Neural progenitor cell (in vitro differentiated cells): ENCODE results near the gene EIF2B2. TPM values are rescaled to one million over a fixed set of nuclear protein-coding genes. Genes with fewer than 3 reads are reported as not detected.
A peak's percentile ranks its signal among the peaks of the same experiment; 100 is the strongest.

Source experiments
- DNase-seq: peaks from one replicate; pipeline ENCODE4 v3.0.0-alpha.2; 2016; ENCODE audit warnings: low spot score
- H2AFZ ChIP-seq: fragments of 200-600 bp; sonication (generic); replicated peaks from 2 replicates; pipeline ENCODE4 v1.6.1; 2016; ENCODE audit warnings: antibody characterized with exemption
- H3F3A ChIP-seq: fragments of 200-600 bp; sonication (generic); 2 replicates; pipeline ENCODE4 v1.6.1; 2016; ENCODE audit warnings: antibody characterized with exemption, low read depth
- H3K27ac ChIP-seq: fragments of 200-600 bp; sonication (generic); 2 replicates; pipeline ENCODE4 v1.5.1; 2016; ENCODE audit warnings: mild to moderate bottlenecking
- H3K27me3 ChIP-seq: fragments of 200-600 bp; sonication (generic); 2 replicates; pipeline ENCODE4 v1.6.1; 2016; ENCODE audit warnings: mild to moderate bottlenecking, moderate library complexity
- H3K36me3 ChIP-seq: fragments of 200-600 bp; sonication (generic); 2 replicates; pipeline ENCODE4 v1.5.1; 2016
- H3K4me1 ChIP-seq: fragments of 200-600 bp; sonication (generic); 2 replicates; pipeline ENCODE4 v1.6.1; 2016; ENCODE audit warnings: mixed run types
- H3K4me2 ChIP-seq: fragments of 200-600 bp; sonication (generic); 2 replicates; pipeline ENCODE4 v1.6.1; 2016
- H3K4me3 ChIP-seq: fragments of 200-600 bp; sonication (generic); 2 replicates; pipeline ENCODE4 v1.5.1; 2016
- H3K79me2 ChIP-seq: fragments of 200-600 bp; sonication (generic); 2 replicates; pipeline ENCODE4 v1.6.1; 2016; ENCODE audit warnings: low read depth
- H3K9ac ChIP-seq: fragments of 200-600 bp; sonication (generic); 2 replicates; pipeline ENCODE4 v1.6.1; 2016
- H3K9me3 ChIP-seq: fragments of 200-600 bp; sonication (generic); 2 replicates; pipeline ENCODE4 v1.5.1; 2016; ENCODE audit warnings: low read depth
- H4K20me1 ChIP-seq: fragments of 200-600 bp; sonication (generic); 2 replicates; pipeline ENCODE4 v1.6.1; 2016; ENCODE audit warnings: low read depth
- H3K27ac Mint-ChIP-seq: 3 replicates; pipeline ENCODE4 v1.8.0; 2021; ENCODE audit warnings: mixed read lengths
- H3K27me3 Mint-ChIP-seq: 2 replicates; pipeline ENCODE4 v1.8.0; 2022; ENCODE audit warnings: low read depth, mild to moderate bottlenecking, inconsistent platforms, moderate library complexity, mixed read lengths; ENCODE audit not compliant: insufficient read depth
- H3K36me3 Mint-ChIP-seq: 3 replicates; pipeline ENCODE4 v1.8.0; 2021; ENCODE audit warnings: mixed read lengths
- H3K4me1 Mint-ChIP-seq: 3 replicates; pipeline ENCODE4 v1.8.0; 2021; ENCODE audit warnings: mixed read lengths
- H3K4me3 Mint-ChIP-seq: 3 replicates; pipeline ENCODE4 v1.8.0; 2021; ENCODE audit warnings: mild to moderate bottlenecking, moderate library complexity, mixed read lengths
- H3K9me3 Mint-ChIP-seq: 3 replicates; pipeline ENCODE4 v1.8.0; 2020; ENCODE audit warnings: mixed read lengths
- EZH2 ChIP-seq: fragments of 200-600 bp; sonication (generic); IDR thresholded peaks from 2 replicates; pipeline ENCODE4 v1.6.1; 2017; ENCODE audit warnings: antibody characterized with exemption, mild to moderate bottlenecking, moderate library complexity
- EZH2phosphoT487 ChIP-seq: fragments of 200-600 bp; sonication (generic); IDR thresholded peaks from 2 replicates; pipeline ENCODE4 v1.6.1; 2017; ENCODE audit warnings: antibody characterized with exemption
- total RNA-seq: library from RNA; depleted of rRNA; stranded (reverse); fragments of >200 nt; gene quantifications from 2 replicates; pipeline ENCODE4 v1.2.3, GENCODE V29; 2015; ENCODE audit warnings: low replicate concordance
- TF ChIP-seq, protein P1 (sequence below): fragments of 200-600 bp; sonication (generic); IDR thresholded peaks from 2 replicates; pipeline ENCODE4 v1.5.1; 2017; ENCODE audit warnings: antibody characterized with exemption, mild to moderate bottlenecking

EIF2B2 gene
- total RNA-seq, 1 donor from 2014 or later = 26.9 TPM

- peaks cover 14% of the 10 kb centered on the region for H3K79me2 ChIP-seq
- H3K4me2 ChIP-seq = peak within 1 kb of the TSS; percentile 86
- no peaks in the 10 kb centered on the region for H3K27me3 ChIP-seq
- H2AFZ ChIP-seq = peak within 1 kb of the TSS; percentile 92
- H3K9ac ChIP-seq = peak within 1 kb of the TSS; percentile 33
- Mint-ChIP-seq H3K27me3 (peaks cover 5% of the 10 kb centered on the region), H3K27ac (peak within 1 kb of the TSS; percentile 80), H3K36me3 (peaks cover 34% of the 10 kb centered on the region), H3K4me3 (peak within 1 kb of the TSS; percentile 91), H3K4me1 (peaks cover 12% of the 10 kb centered on the region), H3K9me3 (peaks cover 7% of the 10 kb centered on the region)
- no peaks in the 10 kb centered on the region for H3K36me3 ChIP-seq
- peaks cover 10% of the 10 kb centered on the region for H3K4me1 ChIP-seq
- no peak within 1 kb of the TSS for H3K27ac ChIP-seq
- DNase-seq = peak; percentile 96
- no peaks in the 10 kb centered on the region for H4K20me1 ChIP-seq
- H3K9me3 ChIP-seq = no peaks in the 10 kb centered on the region
- TF ChIP-seq EZH2phosphoT487 (no peak), EZH2 (no peak)
- TF ChIP-seq, protein P1, sequence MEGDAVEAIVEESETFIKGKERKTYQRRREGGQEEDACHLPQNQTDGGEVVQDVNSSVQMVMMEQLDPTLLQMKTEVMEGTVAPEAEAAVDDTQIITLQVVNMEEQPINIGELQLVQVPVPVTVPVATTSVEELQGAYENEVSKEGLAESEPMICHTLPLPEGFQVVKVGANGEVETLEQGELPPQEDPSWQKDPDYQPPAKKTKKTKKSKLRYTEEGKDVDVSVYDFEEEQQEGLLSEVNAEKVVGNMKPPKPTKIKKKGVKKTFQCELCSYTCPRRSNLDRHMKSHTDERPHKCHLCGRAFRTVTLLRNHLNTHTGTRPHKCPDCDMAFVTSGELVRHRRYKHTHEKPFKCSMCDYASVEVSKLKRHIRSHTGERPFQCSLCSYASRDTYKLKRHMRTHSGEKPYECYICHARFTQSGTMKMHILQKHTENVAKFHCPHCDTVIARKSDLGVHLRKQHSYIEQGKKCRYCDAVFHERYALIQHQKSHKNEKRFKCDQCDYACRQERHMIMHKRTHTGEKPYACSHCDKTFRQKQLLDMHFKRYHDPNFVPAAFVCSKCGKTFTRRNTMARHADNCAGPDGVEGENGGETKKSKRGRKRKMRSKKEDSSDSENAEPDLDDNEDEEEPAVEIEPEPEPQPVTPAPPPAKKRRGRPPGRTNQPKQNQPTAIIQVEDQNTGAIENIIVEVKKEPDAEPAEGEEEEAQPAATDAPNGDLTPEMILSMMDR = no peak
- peaks cover 27% of the 10 kb centered on the region for H3F3A ChIP-seq
- H3K4me3 ChIP-seq = peak within 1 kb of the TSS; percentile 51
Measured at GRCh38 chr14:75050852-75051555, 48.3 kb downstream of the EIF2B2 start, which contains the start of gene MLH3. MLH3 (minus strand) TSS chr14:75051467; CDS start chr14:75049655, 1,812 bp downstream.

DNA sequence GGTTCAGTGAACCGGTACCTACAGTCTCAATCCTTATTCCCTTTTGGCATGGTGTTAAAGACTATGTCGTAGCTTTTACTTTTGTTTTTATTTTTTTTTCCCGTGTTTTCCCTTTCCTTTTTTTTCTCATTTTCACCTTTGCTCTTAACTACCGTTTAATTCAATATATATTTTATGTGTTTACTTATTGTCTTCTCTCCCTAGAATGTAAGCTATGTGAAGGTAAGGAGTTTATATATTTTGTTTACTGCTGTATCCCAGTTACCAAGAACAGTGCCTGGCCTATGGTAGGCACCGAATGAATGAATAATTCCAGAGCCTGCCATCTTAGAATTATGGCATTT lies 48.8 kb downstream of the EIF2B2 start:
- peaks cover 5% of the 10 kb centered on the region for H3K27me3 Mint-ChIP-seq
- Histone ChIP-seq H4K20me1 (no peaks in the 10 kb centered on the region), H3K4me1 (peaks cover 10% of the 10 kb centered on the region), H2AFZ (peak overlapping the region; percentile 92), H3K9ac (no peak overlapping the region), H3K27ac (no peak overlapping the region), H3K79me2 (peaks cover 14% of the 10 kb centered on the region), H3K4me2 (peak overlapping the region; percentile 86), H3K4me3 (peak overlapping the region; percentile 51), H3F3A (peaks cover 27% of the 10 kb centered on the region), H3K27me3 (no peaks in the 10 kb centered on the region), H3K36me3 (no peaks in the 10 kb centered on the region), H3K9me3 (no peaks in the 10 kb centered on the region)
- H3K27ac Mint-ChIP-seq = peak overlapping the region; percentile 80
- H3K4me1 Mint-ChIP-seq = peaks cover 12% of the 10 kb centered on the region
- H3K9me3 Mint-ChIP-seq = peaks cover 7% of the 10 kb centered on the region
- peaks cover 32% of the 10 kb centered on the region for H3K36me3 Mint-ChIP-seq
- no peak for DNase-seq
- TF ChIP-seq, protein P1 = no peak
- TF ChIP-seq EZH2phosphoT487 (no peak), EZH2 (no peak)
- H3K4me3 Mint-ChIP-seq = peak overlapping the region; percentile 91

GRCh38 chr14:75053396-75054291 lies 50.9 kb downstream of the EIF2B2 start:
- H3K79me2 ChIP-seq = peaks cover 20% of the 10 kb centered on the region
- H3K27ac ChIP-seq = no peak overlapping the region
- H3K27ac Mint-ChIP-seq = no peak overlapping the region

More at GRCh38 chr14:75053396-75054291, 50.9 kb downstream of the EIF2B2 start:
- no peaks in the 10 kb centered on the region for H3K27me3 ChIP-seq
- no peaks in the 10 kb centered on the region for H4K20me1 ChIP-seq
- H3K4me1 ChIP-seq = peaks cover 10% of the 10 kb centered on the region
- no peak overlapping the region for H3K4me3 ChIP-seq
- peaks cover 27% of the 10 kb centered on the region for H3F3A ChIP-seq
- no peak overlapping the region for H3K4me2 ChIP-seq
- peaks cover 5% of the 10 kb centered on the region for H3K9me3 Mint-ChIP-seq
- TF ChIP-seq, protein P1 = no peak
- no peak for TF ChIP-seq EZH2
- no peak for TF ChIP-seq EZH2phosphoT487
- H3K36me3 ChIP-seq = no peaks in the 10 kb centered on the region
- H3K36me3 Mint-ChIP-seq = peaks cover 29% of the 10 kb centered on the region
- no peaks in the 10 kb centered on the region for H3K9me3 ChIP-seq
- no peak for DNase-seq
- H2AFZ ChIP-seq = no peak overlapping the region
- H3K27me3 Mint-ChIP-seq = peaks cover 5% of the 10 kb centered on the region
- no peak overlapping the region for H3K9ac ChIP-seq
- H3K4me1 Mint-ChIP-seq = peaks cover 12% of the 10 kb centered on the region
- H3K4me3 Mint-ChIP-seq = no peak overlapping the region
